Liver (tissue), 9 donors: ENCODE data around the gene MDGA2. TPM values are rescaled to one million over a fixed set of nuclear protein-coding genes. Genes with fewer than 3 reads are reported as not detected.

ENCODE experiments used
- DNase-seq: peaks from one replicate; pipeline ENCODE4 v3.0.0-alpha.2; 2017; ENCODE audit warnings: low spot score
- H3K27ac ChIP-seq, 2 donors: one replicate each; pipeline ENCODE4 v1.7.0; 2013; ENCODE audit warnings: inconsistent platforms in 2 of 2, low read length in 2 of 2, control low read depth in 1 of 2, low read depth in 1 of 2, mild to moderate bottlenecking in 1 of 2
- H3K27me3 ChIP-seq, 4 donors: one replicate each; pipeline versions ENCODE4 v1.6.1 to v1.7.0; 2013; ENCODE audit warnings: low read length in 3 of 4, inconsistent platforms in 1 of 4, mild to moderate bottlenecking in 1 of 4, moderate library complexity in 1 of 4; ENCODE audit not compliant: control insufficient read depth in 4 of 4, insufficient read depth in 4 of 4
- H3K36me3 ChIP-seq, 4 donors: one replicate each; pipeline versions ENCODE4 v1.6.1 to v1.7.0; 2013; ENCODE audit warnings: low read length in 3 of 4, mild to moderate bottlenecking in 3 of 4, low read depth in 1 of 4, moderate library complexity in 1 of 4; ENCODE audit not compliant: control insufficient read depth in 4 of 4, insufficient read depth in 3 of 4
- H3K4me1 ChIP-seq, 4 donors: one replicate each; pipeline versions ENCODE4 v1.6.1 to v1.7.0; 2013; ENCODE audit warnings: low read length in 3 of 4, mild to moderate bottlenecking in 3 of 4, moderate library complexity in 1 of 4; ENCODE audit not compliant: control insufficient read depth in 4 of 4, insufficient read depth in 4 of 4
- H3K4me3 ChIP-seq, 3 donors: one replicate each; pipeline versions ENCODE4 v1.6.1 to v1.7.0; 2013; ENCODE audit warnings: low read length in 3 of 3, control low read depth in 1 of 3, low read depth in 1 of 3, mild to moderate bottlenecking in 1 of 3
- H3K9ac ChIP-seq, 2 donors: one replicate each; pipeline ENCODE4 v1.7.0; 2013; ENCODE audit warnings: low read length in 2 of 2, mild to moderate bottlenecking in 2 of 2, moderate library complexity in 2 of 2, control low read depth in 1 of 2, low read depth in 1 of 2
- H3K9me3 ChIP-seq, 4 donors: one replicate each; pipeline versions ENCODE4 v1.6.1 to v1.7.0; 2013; ENCODE audit warnings: low read length in 3 of 4; ENCODE audit not compliant: control insufficient read depth in 4 of 4
- EGR1 ChIP-seq, 2 donors: IDR thresholded peaks; 2 replicates each; pipeline ENCODE4 v1.6.1; 2016 to 2018; ENCODE audit warnings: antibody characterized with exemption in 2 of 2, low read depth in 2 of 2
- FOXA1 ChIP-seq: IDR thresholded peaks from 2 replicates; pipeline ENCODE4 v1.6.1; 2016; ENCODE audit warnings: antibody characterized with exemption
- FOXA2 ChIP-seq: IDR thresholded peaks from 2 replicates; pipeline ENCODE4 v1.6.1; 2016; ENCODE audit warnings: antibody characterized with exemption
- GABPA ChIP-seq, 2 donors: IDR thresholded peaks in 1 of 2; conservative IDR thresholded peaks in 1 of 2; 2 replicates each; pipeline ENCODE4 v1.6.1; 2016; ENCODE audit warnings: antibody characterized with exemption in 2 of 2, mild to moderate bottlenecking in 1 of 2, moderate library complexity in 1 of 2
- HNF4A ChIP-seq, 2 donors: conservative IDR thresholded peaks; 2 replicates each; pipeline ENCODE4 v1.6.1; 2016; ENCODE audit warnings: antibody characterized with exemption in 2 of 2, mild to moderate bottlenecking in 2 of 2
- HNF4G ChIP-seq: IDR thresholded peaks from 2 replicates; pipeline ENCODE4 v1.6.1; 2016; ENCODE audit warnings: antibody characterized with exemption
- JUND ChIP-seq, 2 donors: IDR thresholded peaks; 2 replicates each; pipeline ENCODE4 v1.6.1; 2016; ENCODE audit warnings: antibody characterized with exemption in 2 of 2
- NR2F2 ChIP-seq: IDR thresholded peaks from 2 replicates; pipeline ENCODE4 v1.6.1; 2016; ENCODE audit warnings: antibody characterized with exemption
- RAD21 ChIP-seq, 2 donors: IDR thresholded peaks; 2 replicates each; pipeline ENCODE4 v1.6.1; 2016; ENCODE audit warnings: antibody characterized with exemption in 2 of 2, mild to moderate bottlenecking in 2 of 2
- REST ChIP-seq: IDR thresholded peaks from 2 replicates; pipeline ENCODE4 v1.6.1; 2016; ENCODE audit warnings: antibody characterized with exemption, mild to moderate bottlenecking
- RXRA ChIP-seq, 2 donors: IDR thresholded peaks; 2 replicates each; pipeline ENCODE4 v1.6.1; 2017 to 2018; ENCODE audit warnings: antibody characterized with exemption in 2 of 2, mild to moderate bottlenecking in 1 of 2
- SP1 ChIP-seq: IDR thresholded peaks from 2 replicates; pipeline ENCODE4 v1.6.1; 2018; ENCODE audit warnings: antibody characterized with exemption, mild to moderate bottlenecking
- TAF1 ChIP-seq: conservative IDR thresholded peaks from 2 replicates; pipeline ENCODE4 v1.6.1; 2016; ENCODE audit warnings: antibody characterized with exemption, mild to moderate bottlenecking
- YY1 ChIP-seq: IDR thresholded peaks from 2 replicates; pipeline ENCODE4 v1.6.1; 2016; ENCODE audit warnings: antibody characterized with exemption, mild to moderate bottlenecking
- ZBTB33 ChIP-seq: IDR thresholded peaks from 2 replicates; pipeline ENCODE4 v1.6.1; 2016; ENCODE audit warnings: antibody characterized with exemption
- whole genome bisulfite sequencing: extraction: QIAGEN DNeasy Blood & Tissue Kit; methylation state at CpG from one replicate; pipeline ENCODE4 v1.1.7; 2013; 5-methylcytosine and 5-hydroxymethylcytosine counted together
- polyA plus RNA-seq, 2 donors: library from polyadenylated mRNA; stranded (reverse) in 1 of 2; unstranded in 1 of 2; fragments of 200-250 nt in 1 of 2; fragments of >200 nt in 1 of 2; fragmentation: Nextera tagmentation in 1 of 2; extraction: Ambion mirVana in 1 of 2; gene quantifications; one replicate each; pipeline versions ENCODE4 v1.2.1 to v1.2.3, GENCODE V29; 2013 to 2015
- total RNA-seq, 2 donors: library from RNA; depleted of rRNA; stranded (reverse); fragments of >200 nt; gene quantifications; one replicate each; pipeline ENCODE4 v1.2.3, GENCODE V29; 2014
- TF ChIP-seq, protein P1 (sequence below): fragments of 150-350 bp; IDR thresholded peaks from 2 replicates; pipeline ENCODE4 v1.5.1; 2017; ENCODE audit warnings: improper control_type of control experiment, low read depth, low read length; ENCODE audit not compliant: missing input control
- TF ChIP-seq, protein P2 (sequence below): IDR thresholded peaks from 2 replicates; pipeline ENCODE4 v1.6.1; 2016; ENCODE audit warnings: antibody characterized with exemption
- TF ChIP-seq, protein P3 (sequence below): IDR thresholded peaks from 2 replicates; pipeline ENCODE4 v1.6.1; 2016; ENCODE audit warnings: antibody characterized with exemption
- donor health status: healthy.
- donor health status: healthy.
- donor health status: healthy.
- donor health status: healthy.
- donor health status: healthy.

MDGA2 gene
- total and polyA plus RNA-seq, 4 donors, result 0.05 to 0.33 (median 0.19) TPM

- H3K27me3 ChIP-seq, result no peaks in the 10 kb centered on the region
- H3K4me3 ChIP-seq, result no peak overlapping the region
- no peak overlapping the region for H3K27ac ChIP-seq
- H3K9me3 ChIP-seq, result no peaks in the 10 kb centered on the region
- no peak for DNase-seq
- TF ChIP-seq ZBTB33 (no peak), EGR1 (IDR thresholded peaks at IDR 0.05; ENCODE audit: low read depth in 2 of 2) (no peak), FOXA2 (no peak), HNF4A (conservative IDR thresholded peaks at IDR 0.05) (no peak), TAF1 (no peak), GABPA (IDR thresholded peaks at IDR 0.05 in 1 of 2, conservative IDR thresholded peaks at IDR 0.05 in 1 of 2) (no peak), SP1 (no peak), RXRA (IDR thresholded peaks at IDR 0.05) (no peak), HNF4G (no peak), JUND (IDR thresholded peaks at IDR 0.05) (no peak), FOXA1 (no peak), REST (no peak), RAD21 (IDR thresholded peaks at IDR 0.05) (no peak), YY1 (no peak), NR2F2 (no peak)
- TF ChIP-seq, protein P1, sequence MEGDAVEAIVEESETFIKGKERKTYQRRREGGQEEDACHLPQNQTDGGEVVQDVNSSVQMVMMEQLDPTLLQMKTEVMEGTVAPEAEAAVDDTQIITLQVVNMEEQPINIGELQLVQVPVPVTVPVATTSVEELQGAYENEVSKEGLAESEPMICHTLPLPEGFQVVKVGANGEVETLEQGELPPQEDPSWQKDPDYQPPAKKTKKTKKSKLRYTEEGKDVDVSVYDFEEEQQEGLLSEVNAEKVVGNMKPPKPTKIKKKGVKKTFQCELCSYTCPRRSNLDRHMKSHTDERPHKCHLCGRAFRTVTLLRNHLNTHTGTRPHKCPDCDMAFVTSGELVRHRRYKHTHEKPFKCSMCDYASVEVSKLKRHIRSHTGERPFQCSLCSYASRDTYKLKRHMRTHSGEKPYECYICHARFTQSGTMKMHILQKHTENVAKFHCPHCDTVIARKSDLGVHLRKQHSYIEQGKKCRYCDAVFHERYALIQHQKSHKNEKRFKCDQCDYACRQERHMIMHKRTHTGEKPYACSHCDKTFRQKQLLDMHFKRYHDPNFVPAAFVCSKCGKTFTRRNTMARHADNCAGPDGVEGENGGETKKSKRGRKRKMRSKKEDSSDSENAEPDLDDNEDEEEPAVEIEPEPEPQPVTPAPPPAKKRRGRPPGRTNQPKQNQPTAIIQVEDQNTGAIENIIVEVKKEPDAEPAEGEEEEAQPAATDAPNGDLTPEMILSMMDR, result no peak
- TF ChIP-seq, protein P2, sequence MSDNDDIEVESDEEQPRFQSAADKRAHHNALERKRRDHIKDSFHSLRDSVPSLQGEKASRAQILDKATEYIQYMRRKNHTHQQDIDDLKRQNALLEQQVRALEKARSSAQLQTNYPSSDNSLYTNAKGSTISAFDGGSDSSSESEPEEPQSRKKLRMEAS, result no peak
- TF ChIP-seq, protein P3, sequence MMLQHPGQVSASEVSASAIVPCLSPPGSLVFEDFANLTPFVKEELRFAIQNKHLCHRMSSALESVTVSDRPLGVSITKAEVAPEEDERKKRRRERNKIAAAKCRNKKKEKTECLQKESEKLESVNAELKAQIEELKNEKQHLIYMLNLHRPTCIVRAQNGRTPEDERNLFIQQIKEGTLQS, result no peak
- H3K4me1 ChIP-seq, result no peaks in the 10 kb centered on the region
- no peak overlapping the region for H3K9ac ChIP-seq
- 86% methylated on average over 1 of the region's 1 CpG for WGBS
- H3K36me3 ChIP-seq, result no peaks in the 10 kb centered on the region
Measured at GRCh38 chr14:47167402-47167801, 508.0 kb downstream of the MDGA2 start.

DNA sequence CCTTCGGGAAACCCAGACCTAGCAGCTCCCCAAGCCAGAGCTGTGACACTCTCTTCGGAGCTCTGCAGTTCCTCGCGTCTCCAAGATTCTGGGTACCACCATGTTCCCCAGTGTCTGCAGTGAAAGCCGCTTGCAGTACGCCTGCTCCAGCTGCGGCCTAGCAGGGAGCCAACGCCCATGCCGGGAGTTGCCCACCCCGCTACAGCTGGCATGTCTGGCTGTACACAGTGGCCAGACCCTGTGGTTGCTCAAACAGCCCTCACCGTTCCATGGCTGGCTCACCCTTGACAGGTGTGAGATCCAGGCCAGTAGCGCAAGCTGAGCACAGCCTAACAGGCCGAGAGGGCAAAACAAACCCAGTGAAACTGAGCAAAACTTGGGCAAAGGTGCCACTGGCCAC, 520.0 kb downstream of the MDGA2 start:
- TF ChIP-seq JUND (IDR thresholded peaks at IDR 0.05), result no peak
- no peak for DNase-seq
- WGBS, result 91% methylated on average over 13 of the region's 13 CpGs
- Histone ChIP-seq H3K27me3 (no peaks in the 10 kb centered on the region), H3K9ac (no peak overlapping the region), H3K4me3 (no peak overlapping the region), H3K27ac (no peak overlapping the region), H3K36me3 (no peaks in the 10 kb centered on the region), H3K4me1 (no peaks in the 10 kb centered on the region), H3K9me3 (no peaks in the 10 kb centered on the region)
